Nephron (organoid): ENCODE measurements around the gene LRRK2.
A peak's percentile ranks its signal among the peaks of the same experiment; 100 is the strongest.
"Not testable (repeated sequence)": the region's sequence is repeated elsewhere in the genome, so short reads cannot be mapped to it uniquely, and the experiment has no call there.

Experiments
- H3K27ac Mint-ChIP-seq, 3 experiments: 2 replicates each; pipeline ENCODE4 v1.8.0; 2020; ENCODE audit warnings: mixed read lengths in 3 of 3, mild to moderate bottlenecking in 2 of 3, moderate library complexity in 1 of 3
- H3K27me3 Mint-ChIP-seq: 2 replicates; pipeline ENCODE4 v1.8.0; 2021; ENCODE audit warnings: low read depth, mild to moderate bottlenecking, moderate library complexity, mixed read lengths
- H3K36me3 Mint-ChIP-seq: 2 replicates; pipeline ENCODE4 v1.8.0; 2020; ENCODE audit warnings: low read depth, mixed read lengths
- H3K4me1 Mint-ChIP-seq: 2 replicates; pipeline ENCODE4 v1.8.0; 2020; ENCODE audit warnings: mixed read lengths
- H3K4me3 Mint-ChIP-seq, 3 experiments: 2 replicates each; pipeline ENCODE4 v1.8.0; 2020; ENCODE audit warnings: mild to moderate bottlenecking in 3 of 3, mixed read lengths in 3 of 3, moderate library complexity in 2 of 3
- H3K9me3 Mint-ChIP-seq: 2 replicates; pipeline ENCODE4 v1.8.0; 2020; ENCODE audit warnings: mixed read lengths
- CTCF ChIP-seq, 3 experiments: fragments of 200-600 bp; sonication (generic); IDR thresholded peaks; one replicate each; pipeline ENCODE4 v1.5.0; 2021; ENCODE audit warnings: antibody characterized with exemption in 3 of 3; ENCODE audit not compliant: unreplicated experiment in 3 of 3

Gene LRRK2

GRCh38 chr12:40351976-40352375 lies 127.2 kb downstream of the LRRK2 start:
- Mint-ChIP-seq H3K27me3 (no peaks in the 10 kb centered on the region), H3K4me1 (no peaks in the 10 kb centered on the region), H3K27ac (no peak overlapping the region), H3K36me3 (peaks cover 18% of the 10 kb centered on the region), H3K9me3 (peaks cover 10% of the 10 kb centered on the region), H3K4me3 (no peak overlapping the region)
- no peak for TF ChIP-seq CTCF (IDR thresholded peaks at IDR 0.05; ENCODE audit: unreplicated experiment in 3 of 3)

GRCh38 chr12:40375076-40375475 lies 150.3 kb downstream of the LRRK2 start:
- TF ChIP-seq CTCF (IDR thresholded peaks at IDR 0.05; ENCODE audit: unreplicated experiment in 3 of 3): no peak
- H3K27ac Mint-ChIP-seq: no peak overlapping the region
- no peaks in the 10 kb centered on the region for H3K36me3 Mint-ChIP-seq
- no peak overlapping the region for H3K4me3 Mint-ChIP-seq
- peaks cover 2% of the 10 kb centered on the region for H3K9me3 Mint-ChIP-seq
- H3K27me3 Mint-ChIP-seq: no peaks in the 10 kb centered on the region
- H3K4me1 Mint-ChIP-seq: peaks cover 7% of the 10 kb centered on the region

- H3K36me3 Mint-ChIP-seq: no peaks in the 10 kb centered on the region
- no peak overlapping the region for H3K4me3 Mint-ChIP-seq
- H3K9me3 Mint-ChIP-seq: peaks cover 2% of the 10 kb centered on the region
- TF ChIP-seq CTCF (IDR thresholded peaks at IDR 0.05; ENCODE audit: unreplicated experiment in 3 of 3): no peak
- H3K4me1 Mint-ChIP-seq: peaks cover 8% of the 10 kb centered on the region
- no peaks in the 10 kb centered on the region for H3K27me3 Mint-ChIP-seq
- no peak overlapping the region for H3K27ac Mint-ChIP-seq
Measured at GRCh38 chr12:40376533-40377267, 151.9 kb downstream of the LRRK2 start.

GRCh38 chr12:40378691-40379090 lies 153.9 kb downstream of the LRRK2 start:
- Mint-ChIP-seq H3K9me3 (peaks cover 2% of the 10 kb centered on the region), H3K4me1 (peaks cover 10% of the 10 kb centered on the region), H3K27me3 (peaks cover 3% of the 10 kb centered on the region), H3K36me3 (no peaks in the 10 kb centered on the region), H3K27ac (no peak overlapping the region), H3K4me3 (no peak overlapping the region)
- TF ChIP-seq CTCF (IDR thresholded peaks at IDR 0.05; ENCODE audit: unreplicated experiment in 3 of 3): no peak

GRCh38 chr12:40382217-40382616 lies 157.4 kb downstream of the LRRK2 start:
- Mint-ChIP-seq H3K4me3 (no peak overlapping the region), H3K9me3 (peaks cover 2% of the 10 kb centered on the region), H3K4me1 (peaks cover 5% of the 10 kb centered on the region), H3K36me3 (no peaks in the 10 kb centered on the region), H3K27ac (peak overlapping the region in 1 of 3 experiments; percentile 47), H3K27me3 (peaks cover 5% of the 10 kb centered on the region)
- TF ChIP-seq CTCF (IDR thresholded peaks at IDR 0.05; ENCODE audit: unreplicated experiment in 3 of 3): no peak

GRCh38 chr12:40387279-40387678 lies 162.5 kb downstream of the LRRK2 start:
- not testable (repeated sequence) for H3K27me3 Mint-ChIP-seq, H3K4me1 Mint-ChIP-seq, H3K9me3 Mint-ChIP-seq, H3K4me3 Mint-ChIP-seq, H3K36me3 Mint-ChIP-seq, H3K27ac Mint-ChIP-seq
